Gastroesophageal sphincter (tissue), 3 donors: ENCODE measurements around the gene SP5.

Source experiments
- POLR2AphosphoS5 ChIP-seq: sonication (generic); formaldehyde crosslinking; IDR thresholded peaks from one replicate; pipeline ENCODE4 v1.6.1; 2017; ENCODE audit warnings: antibody characterized with exemption
- TF ChIP-seq, protein P1 (sequence below), 4 experiments: fragments of 200-600 bp in 2 of 4; fragments of 450-650 bp in 2 of 4; sonication (generic) in 1 of 4; IDR thresholded peaks; one replicate each; pipeline ENCODE4 v1.5.1; 2017 to 2019; ENCODE audit warnings: antibody characterized with exemption in 4 of 4, mild to moderate bottlenecking in 2 of 4, moderate library complexity in 2 of 4

DNA sequence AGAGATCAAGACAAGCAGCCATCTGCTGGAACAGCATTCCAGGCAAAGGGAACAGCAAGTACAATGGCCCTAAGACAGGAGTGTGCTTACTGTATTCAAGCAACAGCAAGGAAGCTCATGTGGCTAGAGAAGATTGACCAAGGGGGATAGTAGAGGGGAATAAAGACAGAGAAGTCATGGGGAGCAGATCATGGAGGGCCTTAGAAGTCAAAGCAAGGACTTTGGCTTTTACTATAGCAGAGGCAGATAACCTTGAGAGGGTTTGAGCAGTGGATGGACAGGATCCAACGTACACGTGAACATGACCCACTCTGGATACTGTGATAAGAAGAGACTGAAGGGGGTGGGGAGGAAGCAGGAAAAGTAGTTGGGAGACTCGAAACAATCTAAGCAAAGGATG, 26.9 kb downstream of the SP5 start:
- no peak for TF ChIP-seq POLR2AphosphoS5
- TF ChIP-seq, protein P1, sequence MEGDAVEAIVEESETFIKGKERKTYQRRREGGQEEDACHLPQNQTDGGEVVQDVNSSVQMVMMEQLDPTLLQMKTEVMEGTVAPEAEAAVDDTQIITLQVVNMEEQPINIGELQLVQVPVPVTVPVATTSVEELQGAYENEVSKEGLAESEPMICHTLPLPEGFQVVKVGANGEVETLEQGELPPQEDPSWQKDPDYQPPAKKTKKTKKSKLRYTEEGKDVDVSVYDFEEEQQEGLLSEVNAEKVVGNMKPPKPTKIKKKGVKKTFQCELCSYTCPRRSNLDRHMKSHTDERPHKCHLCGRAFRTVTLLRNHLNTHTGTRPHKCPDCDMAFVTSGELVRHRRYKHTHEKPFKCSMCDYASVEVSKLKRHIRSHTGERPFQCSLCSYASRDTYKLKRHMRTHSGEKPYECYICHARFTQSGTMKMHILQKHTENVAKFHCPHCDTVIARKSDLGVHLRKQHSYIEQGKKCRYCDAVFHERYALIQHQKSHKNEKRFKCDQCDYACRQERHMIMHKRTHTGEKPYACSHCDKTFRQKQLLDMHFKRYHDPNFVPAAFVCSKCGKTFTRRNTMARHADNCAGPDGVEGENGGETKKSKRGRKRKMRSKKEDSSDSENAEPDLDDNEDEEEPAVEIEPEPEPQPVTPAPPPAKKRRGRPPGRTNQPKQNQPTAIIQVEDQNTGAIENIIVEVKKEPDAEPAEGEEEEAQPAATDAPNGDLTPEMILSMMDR (IDR thresholded peaks at IDR 0.05): no peak
